Measurements from ENCODE around the gene ABCC1.

DNA sequence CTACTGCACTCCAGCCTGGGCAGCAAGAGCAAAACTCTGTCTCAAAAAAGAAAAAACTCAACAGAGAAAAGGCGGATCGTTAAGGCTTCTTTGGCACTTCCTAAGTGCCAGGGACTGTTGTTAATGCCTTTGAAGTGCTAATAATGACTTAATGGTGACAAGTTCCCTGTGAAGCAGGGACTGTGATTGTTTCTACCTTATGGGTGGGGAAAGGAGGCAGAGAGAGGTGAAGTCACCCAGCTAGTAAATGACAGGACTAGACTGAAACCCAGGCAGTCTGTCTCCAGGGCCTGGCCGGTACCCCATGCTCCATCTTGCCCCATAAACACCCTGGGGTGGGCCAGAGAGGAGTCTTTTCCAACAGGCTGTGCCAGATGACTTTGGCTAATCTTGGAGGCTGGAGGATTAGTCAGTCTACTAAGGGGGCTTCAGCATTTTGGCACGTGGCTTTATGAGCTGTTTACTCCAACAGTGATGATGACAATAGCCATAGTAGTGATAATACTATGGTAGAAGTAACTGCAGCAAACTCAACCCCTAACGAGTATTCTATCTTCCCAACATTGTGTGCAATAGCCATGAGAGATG is 26.9 kb downstream of the ABCC1 start:
- TF ChIP-seq CTCF (conservative IDR thresholded peaks at IDR 0.05 in 1 of 2, IDR thresholded peaks at IDR 0.05 in 1 of 2; ENCODE audit: low read depth in 1 of 2, low read length in 2 of 2), result no peak
- no peak for TF ChIP-seq EZH2 (IDR thresholded peaks at IDR 0.05; ENCODE audit: low read length, missing control alignments)
